Measurements from ENCODE around the gene SYNDIG1L.

- TF ChIP-seq CTCF (IDR thresholded peaks at IDR 0.05; ENCODE audit: low read depth, low read length, missing input control) = no peak
- no peak for TF ChIP-seq YY1 (IDR thresholded peaks at IDR 0.05)
- TF ChIP-seq ATF3 (IDR thresholded peaks at IDR 0.05) = no peak
- no peak for TF ChIP-seq JUND (IDR thresholded peaks at IDR 0.05)
- no peak for TF ChIP-seq TAF1 (conservative IDR thresholded peaks at IDR 0.05)
- no peak for TF ChIP-seq RAD21 (IDR thresholded peaks at IDR 0.05)
- no peak for TF ChIP-seq SP1 (IDR thresholded peaks at IDR 0.05)
These were observed 31.5 kb downstream of the SYNDIG1L start for GRCh38 chr14:74394549-74394948.
